ENCODE data around the gene CFAP77.

CFAP77 gene

GRCh38 chr9:132606066-132606465 lies 196.1 kb downstream of the CFAP77 start:
- no peak for DNase-seq

GRCh38 chr9:132609184-132609583 lies 199.2 kb downstream of the CFAP77 start:
- DNase-seq: no peak

- DNase-seq: no peak
These were observed 199.8 kb downstream of the CFAP77 start for GRCh38 chr9:132609829-132610228.

GRCh38 chr9:132610661-132611060 lies 200.7 kb downstream of the CFAP77 start:
- no peak for DNase-seq

- DNase-seq: no peak
These were observed 204.3 kb downstream of the CFAP77 start for GRCh38 chr9:132614324-132614723.

- no peak for DNase-seq
These were observed 205.8 kb downstream of the CFAP77 start for GRCh38 chr9:132615774-132616173.

- DNase-seq: no peak
These were observed 206.7 kb downstream of the CFAP77 start for GRCh38 chr9:132616725-132617124.

GRCh38 chr9:132622159-132622558 lies 212.1 kb downstream of the CFAP77 start:
- peak; percentile 95 to 98 for DNase-seq

Measured in NCI-H524 (cell line).